H7 (cell line): ENCODE results near the gene TRIM38. TPM values are rescaled to one million over a fixed set of nuclear protein-coding genes. Genes with fewer than 3 reads are reported as not detected.

Experiments used
- DNase-seq: peaks from one replicate; pipeline ENCODE4 v3.0.0; 2012
- H3K27me3 ChIP-seq: 2 replicates; pipeline ENCODE4 v1.6.0; 2011; ENCODE audit warnings: mild to moderate bottlenecking, low read length; ENCODE audit not compliant: control insufficient read depth, insufficient read depth
- H3K36me3 ChIP-seq: replicated peaks from 2 replicates; pipeline ENCODE4 v1.5.1; 2011; ENCODE audit warnings: low read length; ENCODE audit not compliant: control insufficient read depth, insufficient read depth
- H3K4me3 ChIP-seq: 2 replicates; pipeline ENCODE4 v1.5.1; 2011; ENCODE audit warnings: low read depth, mild to moderate bottlenecking, control low read depth, low read length, moderate library complexity; ENCODE audit not compliant: insufficient read depth
- total RNA-seq: library from RNA; depleted of rRNA; stranded (reverse); fragments of >200 nt; shearing (Covaris generic); gene quantifications from 2 replicates; pipeline ENCODE4 v1.2.3, GENCODE V29; 2014

TRIM38 gene
- total RNA-seq, 1 experiment from 2014 or later: 1.0 TPM

DNA sequence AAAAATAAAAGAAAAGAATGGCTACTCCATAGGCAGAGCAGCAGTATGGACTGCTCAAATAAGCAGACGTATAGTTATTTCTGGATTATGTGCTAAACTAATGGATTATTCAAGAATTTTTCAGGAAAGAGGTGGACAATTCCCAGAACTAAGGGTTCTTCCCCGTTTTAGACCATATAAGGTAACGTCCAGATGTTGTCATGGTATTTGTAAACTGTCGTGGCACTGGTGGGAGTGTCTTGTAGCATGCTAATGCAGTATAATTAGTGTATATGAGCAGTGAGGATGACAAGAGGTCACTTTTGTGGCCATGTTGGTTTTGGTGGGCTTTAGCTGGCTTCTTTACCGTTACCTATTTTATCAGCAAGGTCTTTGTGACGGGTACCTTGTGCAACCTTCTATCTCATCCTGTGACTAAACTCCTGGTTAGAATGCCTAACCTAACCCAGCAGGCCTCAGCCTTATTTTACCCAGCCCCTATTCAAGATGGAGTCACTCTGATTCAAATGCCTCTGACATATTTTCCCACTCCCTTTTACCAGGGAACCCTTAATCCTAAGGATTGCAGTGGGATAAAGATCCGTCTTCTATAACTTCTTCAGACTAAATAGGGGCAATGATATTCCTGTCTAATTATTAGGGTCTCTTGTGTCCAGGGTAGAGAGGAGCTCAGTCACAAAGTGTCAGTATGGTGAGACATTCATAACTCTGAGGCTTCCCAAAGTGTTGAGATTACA, 11.1 kb upstream of the TRIM38 start:
- no peaks in the 10 kb centered on the region for H3K27me3 ChIP-seq
- no peak for DNase-seq
- no peak overlapping the region for H3K4me3 ChIP-seq
- H3K36me3 ChIP-seq: no peaks in the 10 kb centered on the region

DNA sequence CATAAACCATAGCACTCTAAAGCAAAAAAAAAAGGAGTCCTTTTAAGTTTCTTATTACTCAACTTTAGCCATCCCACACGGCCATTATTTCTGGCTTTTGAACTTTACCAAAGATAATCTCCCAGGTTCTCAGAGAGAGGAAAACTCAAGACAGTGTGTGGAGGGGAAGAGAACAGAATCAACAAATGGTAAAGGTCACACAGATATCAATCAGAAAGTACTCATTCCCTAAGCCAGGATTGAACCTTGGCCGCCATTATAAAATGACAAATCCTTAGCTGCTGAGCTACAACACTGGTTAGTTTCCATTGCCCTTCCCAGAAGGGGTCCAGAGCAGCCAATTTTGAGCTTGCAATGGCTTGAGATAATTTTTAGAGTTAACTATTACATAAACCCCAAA, 10.1 kb upstream of the TRIM38 start:
- no peak overlapping the region for H3K4me3 ChIP-seq
- no peak for DNase-seq
- no peaks in the 10 kb centered on the region for H3K36me3 ChIP-seq
- H3K27me3 ChIP-seq: no peaks in the 10 kb centered on the region

DNA sequence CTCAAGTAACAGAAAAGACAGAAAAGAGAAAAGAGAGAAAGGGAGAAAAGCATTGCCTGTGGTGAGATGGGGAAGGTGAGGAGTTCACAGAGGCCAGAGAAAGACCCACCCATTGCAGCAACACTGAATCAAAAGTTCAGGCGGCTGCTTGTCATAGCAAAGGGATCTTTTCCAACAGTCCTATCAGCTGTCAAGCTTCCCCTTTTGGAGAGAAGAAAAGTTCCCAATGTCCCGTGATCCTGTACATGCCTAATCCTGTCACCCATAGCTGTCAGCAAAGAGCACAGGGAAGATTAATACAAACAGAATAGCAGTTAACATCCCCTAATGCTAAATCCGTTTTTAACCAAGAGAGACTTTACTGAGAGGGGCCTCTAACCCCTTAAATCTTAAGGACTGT, 8.9 kb upstream of the TRIM38 start:
- H3K36me3 ChIP-seq: no peaks in the 10 kb centered on the region
- DNase-seq: no peak
- H3K27me3 ChIP-seq: no peaks in the 10 kb centered on the region
- no peak overlapping the region for H3K4me3 ChIP-seq

DNA sequence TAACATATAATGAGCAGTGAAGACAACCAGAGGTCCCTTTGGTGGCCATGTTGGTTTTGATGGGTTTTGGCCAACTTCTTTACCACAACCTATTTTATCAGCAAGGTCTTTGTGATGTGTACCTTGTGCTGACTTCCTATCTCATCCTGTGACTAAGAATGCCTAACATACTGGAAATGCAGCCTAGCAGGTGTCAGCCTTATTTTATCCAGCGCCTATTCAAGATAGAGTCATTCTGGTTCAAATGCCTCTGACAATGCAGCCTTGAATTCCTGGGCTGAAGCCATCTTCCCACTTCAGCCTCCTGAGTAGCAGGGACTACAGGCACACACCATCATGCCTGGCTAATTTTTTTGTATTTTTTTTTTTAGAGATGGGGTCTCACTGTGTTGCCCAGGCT, 7.8 kb upstream of the TRIM38 start:
- no peak overlapping the region for H3K4me3 ChIP-seq
- no peaks in the 10 kb centered on the region for H3K27me3 ChIP-seq
- DNase-seq: no peak
- no peaks in the 10 kb centered on the region for H3K36me3 ChIP-seq

DNA sequence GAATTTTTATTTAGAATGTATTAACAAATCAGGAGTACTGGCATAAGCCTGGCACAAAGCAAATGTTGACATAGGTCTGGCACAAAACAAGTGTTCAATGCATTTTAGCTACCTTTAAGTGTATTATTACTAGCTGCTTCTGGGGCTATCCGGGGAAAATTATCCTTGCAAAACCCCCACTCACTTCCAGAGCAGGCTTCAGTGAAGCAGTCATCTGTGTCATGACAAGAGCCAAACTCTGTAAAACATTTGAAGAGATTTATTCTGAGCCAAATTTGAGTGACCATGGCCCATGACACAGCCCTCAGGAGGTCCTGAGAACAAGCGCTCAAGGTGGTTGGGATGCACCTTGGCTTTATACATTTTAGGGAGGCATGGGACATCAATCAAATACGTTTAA, 6.4 kb upstream of the TRIM38 start:
- no peak overlapping the region for H3K4me3 ChIP-seq
- H3K27me3 ChIP-seq: no peaks in the 10 kb centered on the region
- H3K36me3 ChIP-seq: no peaks in the 10 kb centered on the region
- DNase-seq: no peak

DNA sequence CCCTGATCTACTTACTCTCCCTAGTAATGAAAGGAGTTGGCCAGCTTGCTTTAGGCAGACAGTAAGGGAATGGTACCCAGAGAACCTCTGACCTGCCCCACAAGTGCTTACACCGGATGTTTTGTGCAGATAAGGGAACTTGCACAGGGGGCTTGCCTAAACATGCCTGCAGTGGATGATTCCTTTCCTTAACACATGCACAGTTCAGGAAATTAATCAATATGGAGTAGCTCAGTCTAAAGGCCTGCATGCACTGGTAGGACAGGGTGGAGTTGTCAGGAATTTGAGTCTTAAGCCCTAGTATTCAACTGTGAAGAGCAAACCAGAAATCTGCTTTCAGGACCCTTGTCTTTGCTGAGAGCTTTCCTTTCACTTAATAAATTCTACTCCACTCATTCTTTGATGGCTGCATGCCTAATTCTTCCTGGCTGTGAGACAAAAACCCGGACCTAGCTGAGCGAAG, 3.9 kb upstream of the TRIM38 start:
- no peaks in the 10 kb centered on the region for H3K36me3 ChIP-seq
- no peak for DNase-seq
- no peak overlapping the region for H3K4me3 ChIP-seq
- H3K27me3 ChIP-seq: no peaks in the 10 kb centered on the region

DNA sequence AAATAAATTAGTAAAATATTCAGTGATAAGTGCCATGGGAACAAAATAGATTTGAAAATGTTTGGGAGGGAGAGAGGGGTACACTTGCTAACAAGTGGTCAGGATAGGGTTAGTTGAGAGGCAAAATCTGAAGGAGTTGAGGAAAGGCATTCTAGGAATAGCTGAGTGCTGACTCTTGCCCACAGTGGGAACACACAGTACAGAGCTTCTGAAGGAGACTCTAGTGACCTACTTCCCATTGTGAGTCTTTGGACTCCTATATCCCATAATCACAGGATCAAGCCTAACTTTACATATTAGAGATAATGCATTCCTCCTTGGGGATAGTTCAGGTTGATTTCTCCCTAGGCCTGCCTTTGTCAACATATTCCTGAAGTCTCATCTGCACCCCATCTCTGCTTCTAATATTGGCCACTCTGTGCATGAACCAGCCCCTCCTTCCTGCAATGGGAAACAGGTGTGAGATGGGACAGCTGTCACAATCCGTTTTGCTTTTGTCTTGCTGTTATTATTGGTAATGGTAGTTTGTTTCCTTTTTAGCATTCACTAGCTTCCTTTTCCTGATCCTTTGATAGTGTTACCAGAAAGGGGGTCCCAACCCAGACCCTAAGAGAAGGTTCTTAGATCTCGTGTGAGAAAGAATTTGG, 2.6 kb upstream of the TRIM38 start:
- no peaks in the 10 kb centered on the region for H3K27me3 ChIP-seq
- no peak for DNase-seq

DNA sequence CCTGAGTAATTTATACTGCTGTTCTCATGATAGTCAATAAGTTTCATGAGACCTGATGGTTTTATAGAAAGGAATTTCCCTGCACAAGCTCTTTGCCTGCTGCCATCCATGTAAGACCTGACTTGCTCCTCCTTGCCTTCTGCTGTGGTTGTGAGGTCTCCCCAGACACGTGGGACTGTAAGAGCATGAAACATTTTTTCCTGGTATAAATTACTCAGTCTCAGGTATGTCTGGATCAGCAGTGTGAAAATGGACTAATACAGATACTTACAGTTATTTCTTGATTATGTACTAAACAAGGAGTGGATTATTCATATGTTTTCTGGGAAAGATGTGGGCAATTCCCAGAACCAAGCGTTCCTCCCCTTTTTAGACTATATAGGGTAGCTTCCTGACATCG, 1.9 kb upstream of the TRIM38 start:
- DNase-seq: no peak
- Histone ChIP-seq H3K36me3 (no peaks in the 10 kb centered on the region), H3K27me3 (no peaks in the 10 kb centered on the region; the same call in 1 of the 2 replicates), H3K4me3 (no peak overlapping the region)

More for the DNA sequence above, 2.6 kb upstream of the TRIM38 start:
- no peak overlapping the region for H3K4me3 ChIP-seq
- no peaks in the 10 kb centered on the region for H3K36me3 ChIP-seq

DNA sequence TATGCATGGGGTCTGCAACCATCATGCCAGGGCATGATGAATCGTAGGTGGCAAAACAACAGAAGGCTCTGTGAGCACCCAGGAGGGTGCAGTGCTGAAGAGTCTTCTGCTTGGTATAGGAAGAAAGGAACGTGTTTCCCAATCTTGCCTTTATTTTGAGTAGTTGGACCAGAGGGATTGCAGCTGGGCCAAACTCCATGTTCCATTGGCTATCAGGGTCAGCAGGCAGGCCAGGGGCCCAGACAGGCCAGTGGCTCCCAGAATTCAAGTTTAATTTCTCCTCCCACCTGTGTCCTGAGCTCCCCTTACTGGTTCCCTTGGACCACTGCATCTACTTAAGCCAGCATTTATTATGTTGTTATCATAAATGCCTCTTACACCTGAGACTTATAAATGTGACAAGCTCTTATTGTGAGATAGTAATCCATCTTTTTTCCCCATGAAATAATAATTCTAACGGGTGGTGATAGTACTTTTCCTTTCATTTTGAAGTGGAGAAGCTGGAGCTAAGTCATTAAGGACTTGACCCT, 918 bp upstream of the TRIM38 start:
- Histone ChIP-seq H3K36me3 (no peaks in the 10 kb centered on the region), H3K27me3 (no peaks in the 10 kb centered on the region; the same call in 1 of the 2 replicates), H3K4me3 (no peak overlapping the region)
- no peak for DNase-seq

DNA sequence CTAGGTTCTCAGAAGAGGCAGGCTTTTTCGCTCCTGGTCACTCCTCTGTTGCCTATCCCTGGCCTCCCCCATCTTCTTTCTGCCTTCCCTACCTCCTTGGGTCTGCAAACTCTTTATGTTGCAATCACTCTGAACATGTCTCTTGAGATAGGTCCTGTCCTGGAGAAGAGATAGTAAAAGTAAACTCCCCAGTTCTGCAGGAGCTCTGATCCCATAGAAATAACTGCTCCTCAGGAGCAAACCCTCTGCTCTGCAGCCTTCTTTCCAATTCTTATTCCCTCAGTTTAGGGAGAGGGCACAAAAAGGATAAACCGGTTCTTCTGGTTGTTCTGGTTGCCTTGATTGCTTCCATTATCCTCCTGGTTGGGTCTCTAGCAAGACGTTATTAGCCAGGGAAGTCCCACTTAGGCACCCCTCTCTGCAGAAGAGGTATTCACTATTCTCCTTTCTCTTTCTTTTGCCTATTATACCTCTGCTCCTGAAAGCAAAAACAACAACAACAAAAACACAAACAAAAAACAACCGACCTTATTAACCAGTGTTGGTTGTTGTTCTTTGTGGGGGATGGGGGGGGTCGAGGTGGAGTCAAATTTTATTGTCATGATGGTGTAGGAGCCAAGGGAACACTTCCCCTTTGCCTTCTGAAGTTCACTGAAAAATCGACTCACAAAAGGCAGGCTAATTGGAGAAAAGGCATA, 973 bp downstream of the TRIM38 start:
- Histone ChIP-seq H3K4me3 (peak overlapping the region; percentile 13; the same call in 1 of the 2 replicates), H3K27me3 (no peaks in the 10 kb centered on the region; the same call in 1 of the 2 replicates), H3K36me3 (no peaks in the 10 kb centered on the region)
- DNase-seq: peak; percentile 52

DNA sequence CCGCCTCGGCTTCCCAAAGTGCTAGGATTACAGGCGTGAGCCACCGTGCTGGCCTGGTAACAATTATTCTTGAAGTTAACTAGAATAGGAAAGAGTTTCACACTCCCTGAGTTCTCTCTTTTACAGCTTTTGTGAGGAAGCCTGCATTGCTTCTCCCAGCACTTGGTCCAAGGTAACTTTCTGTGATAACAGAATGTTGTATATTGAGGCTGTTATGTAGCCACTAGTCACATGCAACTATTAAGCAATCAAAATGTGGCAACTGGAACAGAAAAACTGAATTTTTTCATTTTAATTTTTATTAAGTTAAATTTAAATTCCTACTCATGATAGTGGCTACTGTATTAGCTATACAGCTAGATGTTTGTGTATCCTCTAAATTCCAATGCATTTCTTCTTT, 2.5 kb downstream of the TRIM38 start:
- DNase-seq: no peak
- no peaks in the 10 kb centered on the region; the same call in 1 of the 2 replicates for H3K36me3 ChIP-seq
- H3K27me3 ChIP-seq: no peaks in the 10 kb centered on the region; the same call in 1 of the 2 replicates
- H3K4me3 ChIP-seq: no peak overlapping the region

DNA sequence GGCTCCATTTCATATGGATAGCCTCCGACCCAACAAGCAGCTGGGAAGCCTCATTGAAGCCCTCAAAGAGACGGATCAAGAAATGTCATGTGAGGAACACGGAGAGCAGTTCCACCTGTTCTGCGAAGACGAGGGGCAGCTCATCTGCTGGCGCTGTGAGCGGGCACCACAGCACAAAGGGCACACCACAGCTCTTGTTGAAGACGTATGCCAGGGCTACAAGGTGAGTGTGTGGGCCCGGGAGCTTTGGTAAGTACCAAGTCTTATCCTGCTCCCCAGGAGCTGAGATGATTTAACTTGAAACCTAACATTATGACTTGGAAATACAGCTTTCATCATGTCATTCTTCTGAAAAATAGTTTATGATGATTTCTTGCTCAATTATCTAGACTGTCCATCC, 4.1 kb downstream of the TRIM38 start:
- no peak for DNase-seq
- Histone ChIP-seq H3K4me3 (no peak overlapping the region), H3K27me3 (no peaks in the 10 kb centered on the region; the same call in 1 of the 2 replicates), H3K36me3 (no peaks in the 10 kb centered on the region; the same call in 1 of the 2 replicates)

DNA sequence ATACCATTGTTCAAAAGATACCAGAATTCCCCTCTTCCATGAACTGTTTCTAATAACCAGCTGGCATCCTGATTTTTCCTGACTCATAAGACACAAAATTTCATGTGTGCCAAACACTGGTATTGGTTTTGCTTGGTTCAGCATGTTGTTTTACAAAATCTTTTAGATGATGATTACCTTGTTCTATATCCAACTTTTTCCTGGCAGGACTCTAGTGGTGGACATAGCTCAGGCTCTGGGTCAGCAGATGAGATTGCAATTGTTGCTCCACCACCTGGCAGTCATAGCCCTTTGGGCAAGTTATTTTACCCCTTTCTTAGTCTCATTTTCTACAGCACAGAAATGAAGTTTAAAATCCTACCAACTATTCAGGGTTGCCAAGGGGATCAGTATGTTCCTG, 6.2 kb downstream of the TRIM38 start:
- no peak for DNase-seq
- H3K36me3 ChIP-seq: no peaks in the 10 kb centered on the region; the same call in none of the 2 replicates
- H3K27me3 ChIP-seq: no peaks in the 10 kb centered on the region; the same call in 1 of the 2 replicates
- no peak overlapping the region for H3K4me3 ChIP-seq

DNA sequence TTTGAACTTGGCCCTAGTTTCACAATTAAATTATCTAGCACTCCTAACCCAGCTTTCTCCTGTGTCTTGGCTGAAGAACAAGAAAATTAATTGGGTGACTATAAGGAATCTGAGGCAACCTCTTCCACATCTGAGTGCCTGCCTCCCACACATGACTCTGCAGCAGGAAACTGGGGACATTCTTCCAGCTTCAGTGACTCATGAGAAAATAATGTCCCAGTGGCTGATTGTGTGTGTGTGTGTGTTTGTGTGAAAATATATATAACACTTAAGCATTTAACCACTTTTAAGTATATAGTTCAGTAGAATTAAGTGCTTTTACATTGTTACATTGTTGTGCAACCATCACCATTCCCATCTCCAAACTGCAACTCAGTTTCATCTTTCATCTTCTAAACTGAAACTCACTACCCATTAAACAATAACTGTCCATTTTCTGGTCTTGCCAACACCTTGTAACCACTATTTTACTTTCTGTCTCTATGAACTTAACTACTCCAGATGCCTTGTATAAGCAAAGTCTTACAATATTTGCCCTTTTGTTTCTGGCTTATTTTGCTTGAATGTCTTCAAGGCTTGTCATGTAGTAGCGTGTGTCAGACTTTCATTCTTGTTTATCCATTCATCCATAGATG, 8.7 kb downstream of the TRIM38 start:
- Histone ChIP-seq H3K36me3 (no peaks in the 10 kb centered on the region; the same call in none of the 2 replicates), H3K27me3 (no peaks in the 10 kb centered on the region), H3K4me3 (no peak overlapping the region)
- no peak for DNase-seq
